ENCODE results near the gene CAPN13.

Gene CAPN13

DNA sequence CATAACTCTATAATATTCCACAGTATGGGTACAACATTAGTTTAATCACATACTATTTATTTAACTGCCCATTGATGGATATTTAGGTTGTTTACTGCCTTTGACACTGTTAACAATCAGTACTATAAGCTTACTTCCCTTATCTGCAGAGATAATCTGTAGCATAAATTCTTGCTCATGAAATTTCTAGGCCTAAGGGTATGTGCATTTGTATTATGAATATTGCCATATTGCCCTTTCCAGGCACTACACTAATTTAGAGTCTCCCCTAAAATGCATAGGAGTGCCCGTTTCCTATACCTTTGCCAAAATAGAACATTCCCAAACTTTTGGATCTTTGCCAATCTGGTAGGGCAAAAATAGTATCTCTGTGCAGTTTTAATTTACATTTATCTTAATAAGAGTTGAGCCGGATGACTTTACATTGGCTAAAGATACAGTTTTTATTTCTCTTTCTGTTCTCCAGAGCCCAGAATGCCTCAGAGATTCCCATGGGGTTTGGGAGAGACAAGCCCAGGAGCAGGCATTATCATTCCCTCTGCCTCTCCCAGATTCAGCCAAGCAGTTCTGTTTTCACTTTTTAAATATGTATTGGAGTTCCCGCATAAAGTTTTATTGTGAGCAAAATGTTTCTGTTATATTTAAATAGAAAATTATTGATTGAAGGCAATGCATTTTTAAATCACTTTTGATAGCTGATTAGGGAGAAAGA is 102.8 kb downstream of the CAPN13 start:
- TF ChIP-seq, protein P1, sequence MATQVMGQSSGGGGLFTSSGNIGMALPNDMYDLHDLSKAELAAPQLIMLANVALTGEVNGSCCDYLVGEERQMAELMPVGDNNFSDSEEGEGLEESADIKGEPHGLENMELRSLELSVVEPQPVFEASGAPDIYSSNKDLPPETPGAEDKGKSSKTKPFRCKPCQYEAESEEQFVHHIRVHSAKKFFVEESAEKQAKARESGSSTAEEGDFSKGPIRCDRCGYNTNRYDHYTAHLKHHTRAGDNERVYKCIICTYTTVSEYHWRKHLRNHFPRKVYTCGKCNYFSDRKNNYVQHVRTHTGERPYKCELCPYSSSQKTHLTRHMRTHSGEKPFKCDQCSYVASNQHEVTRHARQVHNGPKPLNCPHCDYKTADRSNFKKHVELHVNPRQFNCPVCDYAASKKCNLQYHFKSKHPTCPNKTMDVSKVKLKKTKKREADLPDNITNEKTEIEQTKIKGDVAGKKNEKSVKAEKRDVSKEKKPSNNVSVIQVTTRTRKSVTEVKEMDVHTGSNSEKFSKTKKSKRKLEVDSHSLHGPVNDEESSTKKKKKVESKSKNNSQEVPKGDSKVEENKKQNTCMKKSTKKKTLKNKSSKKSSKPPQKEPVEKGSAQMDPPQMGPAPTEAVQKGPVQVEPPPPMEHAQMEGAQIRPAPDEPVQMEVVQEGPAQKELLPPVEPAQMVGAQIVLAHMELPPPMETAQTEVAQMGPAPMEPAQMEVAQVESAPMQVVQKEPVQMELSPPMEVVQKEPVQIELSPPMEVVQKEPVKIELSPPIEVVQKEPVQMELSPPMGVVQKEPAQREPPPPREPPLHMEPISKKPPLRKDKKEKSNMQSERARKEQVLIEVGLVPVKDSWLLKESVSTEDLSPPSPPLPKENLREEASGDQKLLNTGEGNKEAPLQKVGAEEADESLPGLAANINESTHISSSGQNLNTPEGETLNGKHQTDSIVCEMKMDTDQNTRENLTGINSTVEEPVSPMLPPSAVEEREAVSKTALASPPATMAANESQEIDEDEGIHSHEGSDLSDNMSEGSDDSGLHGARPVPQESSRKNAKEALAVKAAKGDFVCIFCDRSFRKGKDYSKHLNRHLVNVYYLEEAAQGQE (IDR thresholded peaks at IDR 0.05; ENCODE audit: insufficient read depth in 1 of 2, low read depth in 2 of 2, low read length in 2 of 2): no peak
- TF ChIP-seq SIN3A (IDR thresholded peaks at IDR 0.05; ENCODE audit: borderline replicate concordance, insufficient read depth, low read length) (no peak), FOXP2 (optimal IDR thresholded peaks at IDR 0.05; ENCODE audit: borderline replicate concordance, extremely low read depth, extremely low read length, insufficient read depth) (no peak), POLR2AphosphoS5 (IDR thresholded peaks at IDR 0.05; ENCODE audit: low read depth, low read length) (no peak), TAF1 (IDR thresholded peaks at IDR 0.05; ENCODE audit: borderline replicate concordance, insufficient read depth, low read length) (no peak)

DNA sequence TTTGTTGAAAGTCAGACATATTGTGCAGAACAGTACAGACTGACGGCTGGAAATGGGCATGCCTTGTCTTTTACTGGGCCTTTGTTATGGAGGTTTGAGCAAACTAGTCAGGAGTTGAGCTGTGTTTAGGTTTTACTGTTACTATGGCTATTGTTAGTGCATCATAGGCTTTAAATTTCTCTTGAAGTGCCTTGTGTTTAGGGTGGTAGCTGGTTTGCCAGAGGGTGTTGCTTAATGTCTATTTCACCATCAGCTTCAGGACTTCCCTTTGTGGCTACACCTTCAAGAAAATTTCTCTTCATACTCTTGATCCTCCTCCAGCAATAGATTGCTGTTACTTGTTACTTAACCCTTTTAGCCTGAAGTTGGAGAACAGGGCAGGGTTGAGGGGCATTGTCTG is 104.6 kb downstream of the CAPN13 start:
- no peak for TF ChIP-seq SIN3A (IDR thresholded peaks at IDR 0.05; ENCODE audit: borderline replicate concordance, insufficient read depth, low read length)
- TF ChIP-seq FOXP2 (optimal IDR thresholded peaks at IDR 0.05; ENCODE audit: borderline replicate concordance, extremely low read depth, extremely low read length, insufficient read depth): no peak
- no peak for TF ChIP-seq POLR2AphosphoS5 (IDR thresholded peaks at IDR 0.05; ENCODE audit: low read depth, low read length)
- TF ChIP-seq TAF1 (IDR thresholded peaks at IDR 0.05; ENCODE audit: borderline replicate concordance, insufficient read depth, low read length): no peak
- TF ChIP-seq, protein P1 (IDR thresholded peaks at IDR 0.05; ENCODE audit: insufficient read depth in 1 of 2, low read depth in 2 of 2, low read length in 2 of 2): no peak

DNA sequence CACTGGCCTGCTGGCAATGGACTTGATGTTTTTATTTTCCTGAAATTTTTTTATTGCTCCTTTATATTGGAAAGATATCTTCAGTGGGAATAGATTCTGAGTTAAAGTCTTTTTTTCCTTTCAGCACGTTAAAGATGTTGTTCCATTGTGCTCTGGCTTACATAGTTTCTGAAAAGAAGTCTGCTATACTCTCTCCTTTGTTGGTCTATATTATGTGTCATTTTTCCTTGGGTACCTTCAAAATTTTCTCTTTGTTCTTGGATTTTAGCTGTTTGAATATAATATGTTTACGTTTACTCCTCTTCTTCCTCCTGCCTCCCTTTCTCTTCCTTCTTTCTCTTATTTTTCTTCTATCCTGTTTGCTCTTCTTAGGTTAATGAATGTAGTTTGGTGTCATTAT is 105.5 kb downstream of the CAPN13 start:
- TF ChIP-seq POLR2AphosphoS5 (IDR thresholded peaks at IDR 0.05; ENCODE audit: low read depth, low read length) (no peak), FOXP2 (optimal IDR thresholded peaks at IDR 0.05; ENCODE audit: borderline replicate concordance, extremely low read depth, extremely low read length, insufficient read depth) (no peak), SIN3A (IDR thresholded peaks at IDR 0.05; ENCODE audit: borderline replicate concordance, insufficient read depth, low read length) (no peak), TAF1 (IDR thresholded peaks at IDR 0.05; ENCODE audit: borderline replicate concordance, insufficient read depth, low read length) (no peak)
- TF ChIP-seq, protein P1 (IDR thresholded peaks at IDR 0.05; ENCODE audit: insufficient read depth in 1 of 2, low read depth in 2 of 2, low read length in 2 of 2): no peak

DNA sequence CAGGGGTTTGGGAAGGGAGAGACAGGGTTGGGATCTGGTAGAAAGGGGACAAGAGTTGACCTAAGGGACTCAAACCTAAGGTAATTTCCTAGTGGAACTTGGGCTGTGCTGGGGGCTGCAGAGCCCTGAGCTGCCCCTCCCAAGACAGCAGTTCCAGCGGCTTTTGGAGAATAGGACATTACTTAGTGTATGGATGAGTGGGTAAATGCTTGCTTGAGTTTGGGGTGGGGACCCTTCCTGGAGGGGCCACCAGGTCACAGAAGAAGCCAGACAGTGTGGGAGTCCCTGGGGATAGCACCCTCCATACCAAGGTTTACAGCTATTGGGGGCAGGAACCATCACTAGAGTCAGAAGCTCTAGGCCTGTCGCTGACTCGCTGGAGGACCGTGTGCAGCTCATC is 111.5 kb downstream of the CAPN13 start:
- TF ChIP-seq POLR2AphosphoS5 (IDR thresholded peaks at IDR 0.05; ENCODE audit: low read depth, low read length): no peak
- TF ChIP-seq TAF1 (IDR thresholded peaks at IDR 0.05; ENCODE audit: borderline replicate concordance, insufficient read depth, low read length): no peak
- TF ChIP-seq FOXP2 (optimal IDR thresholded peaks at IDR 0.05; ENCODE audit: borderline replicate concordance, extremely low read depth, extremely low read length, insufficient read depth): no peak
- TF ChIP-seq, protein P1 (IDR thresholded peaks at IDR 0.05; ENCODE audit: insufficient read depth in 1 of 2, low read depth in 2 of 2, low read length in 2 of 2): no peak
- no peak for TF ChIP-seq SIN3A (IDR thresholded peaks at IDR 0.05; ENCODE audit: borderline replicate concordance, insufficient read depth, low read length)

Data from PFSK-1 (cell line).